HG03565 (cell line): ENCODE results near the gene LYRM2.
"Not testable (repeated sequence)": the region's sequence is repeated elsewhere in the genome, so short reads cannot be mapped to it uniquely, and the experiment has no call there.

Experiments used
- ATAC-seq: cut with Tn5 transposase; IDR thresholded peaks from one replicate; pipeline ENCODE4 v1.9.1; 2021; ENCODE audit warnings: mild to moderate bottlenecking, moderate library complexity; ENCODE audit not compliant: unreplicated experiment

The LYRM2 gene

DNA sequence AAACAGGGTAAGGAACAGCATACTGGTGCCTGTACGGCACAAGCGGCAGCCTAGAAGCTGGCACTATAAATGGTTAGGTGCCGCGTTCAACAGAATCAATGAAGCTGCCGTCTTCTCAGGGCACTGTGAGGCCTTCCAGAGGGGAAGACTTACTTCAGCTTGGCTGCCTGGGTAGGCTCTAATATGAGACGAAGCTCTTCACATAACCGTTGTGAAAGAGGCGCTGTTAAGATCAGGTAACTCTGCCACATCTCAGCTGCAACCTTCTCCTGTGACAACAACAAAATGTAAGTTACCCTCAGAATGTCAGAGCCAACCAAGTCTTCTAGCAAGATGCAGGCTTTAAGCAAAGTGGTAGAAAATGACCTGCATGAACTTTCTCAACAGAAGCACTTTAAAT, 12.0 kb upstream of the LYRM2 start:
- ATAC-seq, result no peak

DNA sequence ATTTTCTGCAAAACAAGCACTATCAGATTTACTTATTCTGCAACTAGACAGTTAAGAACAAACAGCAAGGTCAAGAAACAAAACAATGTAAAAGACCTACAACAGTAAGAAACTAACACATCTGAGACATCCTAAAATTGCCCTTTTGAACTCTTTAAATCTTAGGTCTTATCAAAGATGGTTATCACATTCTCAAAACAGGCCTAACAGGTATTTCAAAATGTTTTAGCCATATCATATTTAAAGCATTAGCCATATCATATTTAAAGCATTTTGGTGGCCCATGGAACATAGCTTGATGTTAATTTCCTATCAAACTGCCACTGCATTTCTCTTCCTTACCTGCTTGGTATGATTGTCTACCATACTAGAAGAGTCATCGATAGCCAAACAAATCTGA, 11.1 kb upstream of the LYRM2 start:
- no peak for ATAC-seq

DNA sequence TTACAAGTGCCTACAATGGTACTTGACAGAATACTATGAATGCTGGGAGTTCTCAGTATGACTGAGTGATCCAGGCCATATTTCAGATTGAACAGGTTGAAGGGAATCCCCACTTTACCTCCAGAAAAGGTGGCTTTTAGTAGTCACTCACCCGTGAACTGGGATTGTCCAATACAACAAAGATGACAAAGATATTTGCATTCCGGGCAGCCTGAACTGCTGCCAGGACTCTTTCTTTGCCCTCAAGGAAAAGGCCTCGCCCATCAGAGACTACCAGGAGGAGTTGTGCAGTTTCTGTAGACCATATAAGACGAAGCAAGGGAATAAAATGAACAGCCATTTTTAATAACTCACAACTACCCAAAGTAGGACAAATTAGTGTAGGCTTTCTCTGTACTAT, 6.3 kb upstream of the LYRM2 start:
- no peak for ATAC-seq

DNA sequence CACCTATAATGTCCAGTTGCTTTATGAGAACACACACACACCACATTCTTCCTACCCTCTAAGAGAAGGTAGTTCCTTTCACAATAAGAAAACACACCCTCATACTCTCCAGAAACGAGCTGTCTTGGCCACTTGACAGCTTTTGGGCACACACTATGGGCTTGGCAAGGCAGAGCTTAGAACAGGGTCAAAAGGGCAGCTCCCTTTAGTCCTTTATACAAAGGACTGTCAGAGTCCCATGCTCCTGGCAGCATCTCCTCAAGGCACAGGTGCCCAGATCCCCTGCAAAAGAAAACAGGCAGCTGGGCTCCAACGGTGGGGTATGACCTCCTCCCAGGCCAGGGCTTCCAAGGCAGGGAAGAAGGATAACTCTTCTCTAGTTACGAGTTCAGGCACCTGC, 4.9 kb upstream of the LYRM2 start:
- no peak for ATAC-seq

GRCh38 chr6:89642956-89643355, 4.4 kb upstream of the LYRM2 start:
- ATAC-seq, result no peak

DNA sequence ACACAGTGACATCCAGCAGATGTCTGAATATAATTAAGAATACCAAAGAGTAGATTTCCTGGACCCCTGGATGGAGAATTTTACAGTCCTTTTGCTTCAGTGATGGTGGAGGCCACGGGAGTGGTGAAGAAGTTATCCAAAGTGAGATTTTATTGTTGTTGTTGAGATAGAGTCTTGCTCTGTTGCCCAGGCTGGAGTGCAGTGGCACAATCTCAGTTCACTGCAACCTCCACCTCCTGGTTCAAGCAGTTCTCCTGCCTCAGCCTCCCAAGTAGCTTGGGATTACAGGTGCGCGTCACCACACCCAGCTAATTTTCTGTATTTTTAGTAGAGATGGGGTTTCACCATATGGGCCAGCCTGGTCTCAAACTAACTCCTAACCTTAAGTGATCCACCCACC, 3.0 kb upstream of the LYRM2 start:
- ATAC-seq, result not testable (repeated sequence)

DNA sequence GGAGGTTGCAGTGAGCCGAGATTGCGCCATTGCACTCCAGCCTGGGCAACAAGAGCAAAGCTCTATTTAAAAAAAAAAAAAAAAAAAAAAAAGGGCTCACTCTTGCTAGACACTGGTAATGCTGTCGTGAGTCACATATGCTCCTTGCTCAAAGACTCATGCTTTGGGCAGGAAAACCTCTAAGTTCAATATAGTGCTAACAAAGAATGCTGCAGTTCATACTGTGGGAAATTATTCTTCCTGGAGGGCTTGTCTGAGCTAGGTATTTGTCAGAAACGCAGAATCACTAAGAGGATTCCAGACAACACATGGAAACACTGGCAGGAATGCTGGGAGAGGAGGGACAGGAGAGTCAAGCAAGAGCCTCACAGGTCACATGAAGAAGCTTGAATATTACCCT, 2.3 kb upstream of the LYRM2 start:
- no peak for ATAC-seq

DNA sequence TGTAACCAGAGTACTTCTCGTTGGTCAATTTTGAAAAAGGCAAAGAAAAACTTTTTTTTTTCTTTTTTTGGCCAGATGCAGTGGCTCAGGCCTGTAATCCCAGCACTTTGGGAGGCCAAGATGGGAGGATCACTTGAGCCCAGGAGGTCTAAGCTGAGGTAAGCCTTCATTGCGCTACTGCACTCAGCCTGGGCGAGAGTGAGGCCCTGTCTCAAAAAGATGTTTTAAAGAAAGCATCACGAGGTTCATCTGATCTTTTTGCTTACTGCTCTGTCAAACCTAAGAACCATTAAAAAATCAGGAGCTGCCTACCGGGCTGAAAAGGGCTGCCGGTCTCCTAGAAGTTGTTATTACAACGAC, 607 bp downstream of the LYRM2 start:
- no peak for ATAC-seq

DNA sequence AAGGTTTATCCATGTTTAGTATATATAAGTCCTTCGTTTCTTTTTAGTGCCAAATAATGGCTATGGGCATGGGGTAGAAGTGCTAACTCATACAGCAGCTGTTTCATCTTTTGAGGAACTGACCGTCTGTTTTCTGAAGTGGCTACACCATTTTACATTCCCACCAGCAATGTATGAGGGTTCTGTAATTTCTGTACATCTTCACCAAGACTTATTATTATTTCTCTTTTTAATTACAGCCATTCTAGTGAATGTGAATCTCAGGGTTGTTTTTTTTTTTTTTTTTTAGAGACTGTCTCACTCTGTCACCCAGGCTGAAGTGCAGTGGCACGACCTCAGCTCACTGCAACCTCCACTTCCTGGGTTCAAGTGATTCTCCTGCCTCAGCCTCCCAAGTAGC, 2.1 kb downstream of the LYRM2 start:
- ATAC-seq, result not testable (repeated sequence)

DNA sequence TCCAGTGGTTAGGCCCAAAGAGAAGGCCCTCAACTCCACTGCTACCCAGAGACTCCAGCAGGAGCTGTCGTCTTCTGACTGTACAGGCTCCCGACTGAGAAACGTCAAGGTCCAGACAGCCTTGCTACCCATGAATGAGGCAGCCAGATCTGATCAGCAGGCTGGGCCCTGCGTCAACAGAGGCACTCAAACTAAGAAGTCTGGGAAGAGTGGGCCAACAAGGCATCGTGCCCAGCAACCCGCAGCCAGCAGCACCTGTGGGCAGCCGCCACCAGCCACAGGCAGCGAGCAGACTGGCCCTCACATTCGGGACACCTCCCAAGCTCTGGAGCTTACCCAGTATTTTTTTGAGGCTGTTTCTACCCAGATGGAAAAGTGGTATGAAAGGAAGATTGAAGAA, 8.1 kb downstream of the LYRM2 start:
- ATAC-seq, result no peak

- ATAC-seq, result no peak
Observed at GRCh38 chr6:89623749-89624148, 14.8 kb downstream of the LYRM2 start.

- no peak for ATAC-seq
Observed at GRCh38 chr6:89619567-89619966, 19.0 kb downstream of the LYRM2 start.

DNA sequence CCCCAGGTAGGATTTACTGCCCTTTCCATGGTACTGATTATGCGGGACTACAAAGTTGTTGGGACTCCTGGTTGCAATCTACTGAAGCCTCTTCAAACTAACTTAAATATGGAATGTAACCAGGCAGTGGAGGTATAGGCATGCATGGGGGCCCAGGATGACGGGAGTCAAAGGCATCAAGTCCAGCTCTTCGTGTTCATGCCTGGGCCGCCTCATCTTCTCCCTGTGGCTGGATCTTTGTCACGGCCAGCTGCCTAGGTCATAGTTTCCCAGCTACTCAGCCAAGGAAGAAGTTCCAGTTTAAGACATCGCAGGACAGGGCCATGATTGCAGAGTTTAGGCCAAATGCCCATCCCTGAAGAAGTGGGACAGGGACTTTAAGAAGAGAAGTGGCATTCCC, 20.5 kb downstream of the LYRM2 start:
- no peak for ATAC-seq

GRCh38 chr6:89616531-89616930, 22.0 kb downstream of the LYRM2 start:
- ATAC-seq, result no peak

GRCh38 chr6:89615882-89616281, 22.7 kb downstream of the LYRM2 start:
- no peak for ATAC-seq

DNA sequence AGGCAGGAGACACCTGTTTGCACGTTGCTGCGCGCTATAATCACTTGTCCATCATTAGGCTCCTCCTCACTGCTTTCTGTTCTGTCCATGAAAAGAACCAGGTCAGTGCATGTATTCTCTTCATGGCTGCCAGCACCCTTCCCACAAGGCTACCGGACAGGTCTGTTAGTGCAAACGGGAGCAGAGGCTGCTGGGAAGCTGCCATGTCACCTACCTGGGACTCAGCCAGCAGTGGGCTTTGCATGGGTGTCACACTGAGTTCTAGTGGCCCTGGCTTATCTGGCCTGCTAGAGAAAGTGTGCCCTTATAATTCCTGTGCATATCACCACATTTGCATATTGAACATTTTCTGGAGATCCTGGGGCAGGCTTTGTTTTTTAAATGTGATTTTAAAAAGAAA, 24.8 kb downstream of the LYRM2 start:
- no peak for ATAC-seq

GRCh38 chr6:89612121-89612520, 26.4 kb downstream of the LYRM2 start:
- no peak for ATAC-seq

GRCh38 chr6:89611666-89612065, 26.9 kb downstream of the LYRM2 start:
- no peak for ATAC-seq

- peak; percentile 61 for ATAC-seq
Observed at GRCh38 chr6:89610149-89610642, 28.4 kb downstream of the LYRM2 start.

- no peak for ATAC-seq
Observed at GRCh38 chr6:89605861-89606260, 32.7 kb downstream of the LYRM2 start.

- no peak for ATAC-seq
Observed at GRCh38 chr6:89604653-89605052, 33.9 kb downstream of the LYRM2 start.

DNA sequence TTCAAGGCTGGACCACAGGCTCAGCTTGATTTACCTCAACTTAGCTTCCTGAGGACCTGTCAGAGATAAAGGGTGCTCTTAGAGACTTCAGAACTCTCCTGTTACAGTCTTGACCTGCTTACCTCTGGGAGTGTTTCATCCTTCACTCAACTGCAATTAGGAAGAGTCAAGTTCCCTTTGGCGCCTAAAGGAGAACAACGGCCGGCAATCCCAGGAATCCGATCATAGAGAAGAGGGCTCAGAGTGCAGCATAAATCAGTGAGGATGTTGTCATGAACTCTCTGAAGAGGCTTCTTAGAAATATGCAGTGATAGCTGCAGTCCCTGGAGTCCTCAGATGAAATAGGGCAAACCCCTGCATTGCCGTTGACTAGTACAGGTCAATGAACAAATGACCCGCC, 36.4 kb downstream of the LYRM2 start:
- ATAC-seq, result no peak

- ATAC-seq, result no peak
Observed at GRCh38 chr6:89599727-89600126, 38.8 kb downstream of the LYRM2 start.

- no peak for ATAC-seq
Observed at GRCh38 chr6:89597988-89598387, 40.6 kb downstream of the LYRM2 start.
